HG02763 (cell line): Measurements from ENCODE around the gene CSRP1.
"Not testable (repeated sequence)": the region's sequence is repeated elsewhere in the genome, so short reads cannot be mapped to it uniquely, and the experiment has no call there.

Source experiments
- ATAC-seq: cut with Tn5 transposase; IDR thresholded peaks from one replicate; pipeline ENCODE4 v1.9.1; 2021; ENCODE audit warnings: mild to moderate bottlenecking, moderate library complexity; ENCODE audit not compliant: unreplicated experiment

The CSRP1 gene

DNA sequence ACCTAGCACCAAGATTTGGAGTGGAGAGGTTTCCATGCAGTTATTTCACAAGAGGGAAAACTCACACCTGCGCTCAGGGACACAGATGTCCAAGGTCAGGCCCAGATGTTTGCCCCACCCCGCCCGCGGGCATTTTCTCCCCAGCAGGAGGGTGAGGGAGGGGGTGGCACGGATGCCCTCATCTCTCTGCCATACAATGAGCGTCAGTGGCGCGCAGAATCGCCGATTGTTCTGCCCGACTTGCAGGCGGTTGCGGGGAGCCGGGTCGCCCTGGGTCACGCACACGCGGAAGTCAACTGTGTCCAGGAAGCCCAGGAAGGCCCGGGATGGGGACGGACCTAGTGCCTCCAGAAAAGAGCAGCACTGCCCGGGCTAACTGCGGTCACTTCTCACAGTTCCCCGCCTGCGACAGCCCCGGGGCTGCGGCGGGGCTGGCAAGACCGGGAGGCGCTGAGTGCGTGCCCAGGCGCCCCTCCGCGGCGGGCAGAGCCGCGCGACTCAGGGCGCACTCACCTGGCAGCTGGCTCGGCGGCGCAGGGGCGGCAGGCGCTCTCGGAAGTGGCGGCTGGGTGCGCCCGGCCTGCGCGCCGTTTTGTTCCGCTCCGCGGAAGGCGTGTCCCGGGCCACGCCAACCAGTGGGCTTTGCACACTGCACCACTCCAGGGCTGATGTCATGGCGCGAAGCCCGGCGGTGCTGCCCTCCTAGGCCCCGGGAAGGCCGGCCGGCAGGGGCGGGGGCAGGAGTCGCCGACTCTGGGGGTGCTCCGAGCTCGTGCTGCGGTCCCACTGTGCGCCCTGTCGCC lies at the start of gene CSRP1:
TSS of gene CSRP1 (minus strand) at position 567 of the 803 bp plus-strand sequence. CDS start 10,820 bp downstream, outside the sequence.
- ATAC-seq: peak; percentile 88

GRCh38 chr1:201555593-201555945 lies 48.6 kb upstream of the CSRP1 start:
- ATAC-seq: no peak

DNA sequence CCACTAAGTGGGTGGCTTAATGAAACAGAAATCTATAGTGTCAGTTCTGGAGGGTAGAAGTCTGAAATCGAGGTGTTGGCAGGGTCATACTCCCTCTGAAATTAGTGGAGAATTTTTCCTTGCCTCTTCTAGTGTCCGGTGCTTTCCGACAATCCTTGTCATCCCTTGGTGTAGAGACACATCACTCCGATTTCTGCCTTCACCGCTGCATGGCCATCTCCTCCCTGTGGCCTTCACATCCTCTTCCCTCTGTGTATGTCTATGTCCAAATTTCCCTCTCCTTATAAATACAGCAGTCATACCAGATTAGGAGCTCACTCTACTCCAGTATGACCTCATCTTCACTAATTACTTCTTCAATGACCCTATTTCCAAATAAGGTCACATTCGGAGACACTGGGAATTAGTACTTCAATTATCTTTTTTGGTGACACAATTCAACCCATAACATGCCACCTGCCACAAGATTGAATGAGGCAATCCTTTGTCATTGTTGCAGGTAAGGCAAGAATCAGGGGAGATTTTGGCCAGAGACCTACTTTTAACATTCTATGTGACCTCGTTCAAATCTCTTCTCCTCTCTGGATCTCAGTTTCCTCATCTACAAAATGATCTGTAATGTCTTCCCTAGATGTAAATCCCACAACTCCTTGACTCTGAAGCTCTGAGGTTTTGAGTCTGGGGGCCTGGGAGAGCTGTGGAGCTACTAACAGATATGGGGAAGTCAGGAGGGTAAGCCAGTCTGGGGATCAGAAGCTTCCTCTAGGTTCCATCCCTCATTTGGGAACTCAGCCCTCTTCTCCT lies 48.1 kb upstream of the CSRP1 start:
- no peak for ATAC-seq

- ATAC-seq: no peak
Observed at GRCh38 chr1:201554190-201554600, 47.3 kb upstream of the CSRP1 start.

DNA sequence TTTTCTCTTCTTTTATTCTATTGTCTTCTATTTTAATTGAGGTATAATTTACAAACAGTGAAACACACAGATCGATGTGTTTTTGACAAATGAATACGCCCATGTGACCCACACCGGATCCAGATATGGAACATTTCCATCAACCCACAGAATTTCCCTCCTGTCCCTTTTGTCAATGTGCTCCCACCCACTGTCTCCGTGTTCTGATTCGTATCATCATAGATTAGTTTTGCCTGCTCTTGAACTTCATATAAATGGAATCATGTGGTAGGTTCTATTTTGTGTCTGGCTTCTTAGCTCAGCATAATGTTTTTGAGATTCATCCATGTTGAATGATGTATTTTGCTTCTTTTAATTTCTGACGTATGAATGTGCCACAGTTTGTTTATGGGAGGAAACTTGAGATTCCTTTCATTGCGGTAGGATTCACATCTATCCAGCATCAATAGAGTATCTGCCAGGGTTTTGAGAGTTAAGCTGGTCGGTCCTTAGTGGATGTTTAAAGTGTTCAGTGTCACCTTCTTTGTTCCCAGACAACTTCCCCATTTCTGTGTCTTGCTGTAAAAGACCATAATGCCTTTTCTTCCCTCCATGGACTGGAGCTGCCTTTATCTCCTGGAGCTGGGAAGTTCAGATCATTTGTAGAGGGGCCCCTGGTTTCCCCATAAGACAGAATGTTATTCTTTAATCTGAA lies 46.7 kb upstream of the CSRP1 start:
- ATAC-seq: no peak

- no peak for ATAC-seq
Observed at GRCh38 chr1:201552941-201553351, 46.0 kb upstream of the CSRP1 start.

GRCh38 chr1:201551877-201552731 lies 45.2 kb upstream of the CSRP1 start:
- no peak for ATAC-seq

- no peak for ATAC-seq
Observed at GRCh38 chr1:201551096-201551495, 44.2 kb upstream of the CSRP1 start.

- ATAC-seq: not testable (repeated sequence)
Observed at GRCh38 chr1:201549522-201549921, 42.6 kb upstream of the CSRP1 start.

DNA sequence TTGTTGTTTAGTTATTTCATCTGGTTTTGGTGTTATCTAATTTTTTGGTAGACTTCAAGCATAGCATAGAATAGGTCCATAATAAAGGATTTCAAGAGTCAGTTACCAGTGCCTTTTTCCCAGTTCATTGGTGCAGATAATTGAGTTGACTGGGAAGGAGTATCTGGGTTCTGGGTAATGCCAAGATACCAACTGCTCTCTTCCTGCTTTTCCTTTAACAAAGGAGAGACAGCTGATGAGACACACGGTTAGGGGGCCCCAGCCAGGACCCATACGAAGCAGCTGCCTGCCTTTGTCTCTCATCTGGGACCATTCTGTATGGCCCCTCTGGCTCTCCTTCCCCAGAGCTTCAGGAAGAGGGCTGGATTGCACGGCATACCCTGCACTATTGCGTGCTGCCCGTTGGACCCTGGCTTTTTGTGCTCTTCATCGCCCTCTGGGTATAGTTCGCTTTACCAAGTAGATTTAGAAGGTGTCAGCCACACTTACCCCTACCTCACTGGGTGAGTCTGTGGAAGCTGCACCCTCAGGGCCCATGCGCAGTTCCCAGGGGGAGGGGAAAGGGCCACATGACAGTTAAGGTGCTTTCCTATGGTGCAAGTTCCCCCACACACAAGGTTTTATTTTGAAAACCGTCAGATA lies 39.0 kb upstream of the CSRP1 start:
- ATAC-seq: no peak

- no peak for ATAC-seq
Observed at GRCh38 chr1:201544710-201545109, 37.8 kb upstream of the CSRP1 start.

GRCh38 chr1:201543871-201544642 lies 37.1 kb upstream of the CSRP1 start:
- no peak for ATAC-seq

- ATAC-seq: no peak
Observed at GRCh38 chr1:201542309-201543035, 35.5 kb upstream of the CSRP1 start.

GRCh38 chr1:201540846-201541735 lies 34.2 kb upstream of the CSRP1 start:
- no peak for ATAC-seq

DNA sequence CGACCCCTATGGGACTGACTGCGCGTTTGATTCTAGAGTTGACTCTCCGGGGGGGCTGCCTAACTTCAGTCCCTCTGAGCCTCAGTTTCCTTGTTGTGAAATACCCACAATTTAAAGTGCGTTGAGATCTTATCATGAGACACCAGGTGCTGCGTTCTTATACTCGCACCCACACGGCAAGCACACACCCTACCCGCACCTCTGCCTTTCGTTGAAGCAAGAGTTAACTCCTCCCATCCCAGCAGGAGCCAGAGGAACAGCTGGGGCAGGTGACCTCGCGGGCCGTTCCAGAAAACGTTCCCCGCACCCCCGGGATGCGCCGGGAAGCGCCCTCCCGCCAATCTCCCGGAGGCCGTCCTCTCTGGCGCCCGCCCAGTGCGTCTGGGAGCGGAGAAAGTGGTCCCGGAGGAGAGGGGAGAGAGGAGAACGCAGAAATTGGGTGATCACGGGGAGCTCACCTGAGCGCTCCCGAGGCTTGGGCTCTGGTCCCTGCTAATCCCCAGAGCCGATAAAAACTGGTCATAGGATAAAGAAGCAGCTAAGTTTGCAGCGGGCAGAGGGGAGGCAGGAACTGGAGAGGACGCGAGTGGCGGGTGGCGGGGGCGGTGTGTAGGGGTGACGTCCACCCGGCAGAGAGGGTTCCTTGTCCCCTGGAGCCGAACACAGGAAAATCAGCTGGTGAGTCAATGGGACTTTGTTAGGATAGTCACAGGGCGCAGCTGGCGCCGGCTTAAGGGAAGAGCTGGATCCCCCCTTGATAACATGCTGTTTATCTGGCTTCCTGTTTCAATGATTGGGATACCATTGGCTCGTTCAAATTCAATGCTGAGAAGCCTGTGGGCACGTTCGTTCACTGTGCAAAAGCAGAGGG lies 32.9 kb upstream of the CSRP1 start:
- ATAC-seq: no peak

GRCh38 chr1:201538612-201539551 lies 32.0 kb upstream of the CSRP1 start, which contains the start of gene NAV1:
Gene NAV1, plus strand, starts transcription at chr1:201539127. Its CDS starts 83,758 bp downstream, at chr1:201622885.
- ATAC-seq: no peak
